Stimulated activated CD4-positive, alpha-beta T cell treated with anti-CD3 and anti-CD28 coated beads, Interleukin-12 subunit alpha, Interleukin-12 subunit beta, amount 100 ng/mL, for 24 hours (primary cell): Measurements from ENCODE around the gene CCL19.

ENCODE experiments used
- DNase-seq, 2 experiments: peaks; one replicate each; pipeline ENCODE4 v3.0.0-alpha.2; 2020; ENCODE audit warnings: low read depth in 2 of 2

The CCL19 gene

DNA sequence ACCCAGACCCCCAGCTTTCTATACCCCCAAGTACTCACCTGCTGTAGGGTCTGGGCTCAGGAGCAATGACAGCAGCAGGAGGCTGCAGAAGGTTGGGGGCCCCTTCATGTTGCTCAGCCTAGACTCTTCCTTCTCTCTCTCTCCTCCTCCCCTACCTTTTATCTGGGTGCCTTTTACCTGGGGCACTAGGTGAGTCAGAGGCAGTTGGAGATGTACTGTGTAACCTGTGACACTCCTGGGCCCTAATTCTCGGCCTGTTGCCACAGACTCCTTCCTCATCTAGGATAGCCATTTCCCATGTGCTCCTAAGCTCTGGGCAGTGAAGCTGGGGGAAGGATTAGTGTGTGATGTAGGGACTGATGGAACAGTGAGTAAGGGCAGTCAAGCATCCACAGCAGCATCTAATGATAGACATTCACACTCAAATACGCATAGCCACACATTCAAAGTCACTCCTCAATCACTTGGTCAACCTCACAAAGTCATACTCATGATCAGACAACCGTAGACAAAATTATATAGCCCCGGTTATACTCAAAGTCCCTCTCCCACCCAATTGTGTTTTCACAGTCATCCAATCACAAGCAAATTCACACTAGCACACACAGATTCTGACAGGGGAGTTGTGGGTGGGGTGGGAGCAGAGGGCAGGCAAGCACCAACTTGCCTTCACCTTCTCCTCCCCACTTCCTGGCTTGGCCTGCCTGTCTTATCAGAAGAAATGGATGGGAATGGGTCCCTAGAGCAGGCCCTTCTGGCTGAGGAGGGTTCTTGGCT, 28.4 kb downstream of the CCL19 start, which contains the start of gene CCL27:
CCL27 (minus strand) TSS at position 132 of the 777 bp plus-strand sequence; CDS start at position 108, 24 bp downstream.
- no peak for DNase-seq

DNA sequence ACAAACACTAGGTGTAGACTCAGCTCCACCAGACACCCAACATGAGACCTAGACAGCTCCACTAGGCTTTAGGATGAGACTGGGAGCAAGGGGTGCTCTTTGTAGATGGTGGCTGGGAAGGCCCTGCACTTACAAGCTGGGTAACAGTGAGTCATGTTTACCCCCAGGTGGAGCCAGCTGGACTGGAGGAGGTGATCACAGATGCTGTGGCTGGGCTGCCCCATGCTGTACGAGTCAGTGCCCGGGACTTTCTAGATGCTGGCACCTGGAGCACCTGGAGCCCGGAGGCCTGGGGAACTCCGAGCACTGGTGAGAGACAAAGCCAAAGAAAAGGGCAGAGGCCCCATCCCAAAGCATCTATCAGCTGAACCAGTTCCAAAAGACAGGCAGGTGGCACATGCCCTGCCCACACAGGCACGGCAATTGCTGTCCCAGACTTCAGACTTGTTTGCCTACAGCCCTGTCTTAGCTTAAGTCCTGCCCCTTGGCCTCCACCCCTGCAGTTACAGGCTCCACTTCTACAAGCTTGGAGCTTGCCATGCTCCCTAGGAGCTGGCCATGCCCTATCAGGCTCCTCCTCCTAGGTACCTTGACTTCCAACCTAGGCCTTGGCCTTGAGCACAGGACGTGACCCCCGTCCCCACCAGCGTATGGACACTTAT, 31.4 kb downstream of the CCL19 start:
- DNase-seq = no peak

DNA sequence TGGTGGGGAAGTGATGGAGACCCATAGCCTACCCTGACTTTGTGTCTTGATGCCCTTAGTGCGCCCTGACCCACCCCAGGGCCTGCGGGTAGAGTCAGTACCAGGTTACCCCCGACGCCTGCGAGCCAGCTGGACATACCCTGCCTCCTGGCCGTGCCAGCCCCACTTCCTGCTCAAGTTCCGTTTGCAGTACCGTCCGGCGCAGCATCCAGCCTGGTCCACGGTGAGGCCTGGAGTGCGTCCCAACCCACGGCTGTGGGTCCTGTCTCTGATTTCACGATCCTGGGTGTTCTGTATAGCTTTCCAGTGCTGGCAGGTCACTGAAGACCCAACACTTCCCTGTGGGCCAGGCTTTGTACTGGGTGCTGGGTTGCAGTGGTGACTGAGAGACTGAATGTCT, 32.6 kb downstream of the CCL19 start:
- no peak for DNase-seq

DNA sequence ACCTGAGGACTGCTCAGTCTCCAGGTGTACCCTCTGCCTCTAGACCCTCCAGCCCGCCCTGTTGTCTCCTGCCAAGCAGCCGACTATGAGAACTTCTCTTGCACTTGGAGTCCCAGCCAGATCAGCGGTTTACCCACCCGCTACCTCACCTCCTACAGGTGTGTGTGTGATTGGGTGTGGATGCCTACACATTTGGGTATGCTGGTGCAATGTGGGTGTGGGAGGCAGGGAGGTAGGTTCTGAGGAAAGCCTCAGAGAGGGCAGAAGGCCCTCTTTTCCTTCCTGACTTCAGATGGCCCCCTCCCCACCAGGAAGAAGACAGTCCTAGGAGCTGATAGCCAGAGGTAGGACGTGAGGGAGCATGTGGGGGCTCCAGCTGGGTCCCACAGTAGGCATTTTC, 34.1 kb downstream of the CCL19 start:
- no peak for DNase-seq

DNA sequence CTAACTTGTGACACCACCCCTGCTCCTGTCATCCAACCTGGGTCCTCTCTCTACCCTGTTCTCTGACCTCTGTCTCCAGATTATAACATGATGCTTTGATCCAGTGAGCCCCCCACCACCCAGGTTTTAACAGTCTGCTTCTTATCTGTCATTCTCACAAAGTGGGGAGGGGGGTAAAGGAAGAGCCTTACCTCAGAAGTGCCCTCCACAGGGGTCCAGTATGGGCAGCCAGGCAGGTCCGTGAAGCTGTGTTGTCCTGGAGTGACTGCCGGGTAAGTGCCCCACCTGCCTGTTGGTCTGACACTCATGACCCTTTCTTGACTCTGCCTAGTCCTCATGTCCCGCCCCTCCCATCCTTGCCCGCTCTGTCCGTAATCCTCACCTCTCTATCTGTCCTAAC, 35.7 kb downstream of the CCL19 start:
- DNase-seq = no peak

DNA sequence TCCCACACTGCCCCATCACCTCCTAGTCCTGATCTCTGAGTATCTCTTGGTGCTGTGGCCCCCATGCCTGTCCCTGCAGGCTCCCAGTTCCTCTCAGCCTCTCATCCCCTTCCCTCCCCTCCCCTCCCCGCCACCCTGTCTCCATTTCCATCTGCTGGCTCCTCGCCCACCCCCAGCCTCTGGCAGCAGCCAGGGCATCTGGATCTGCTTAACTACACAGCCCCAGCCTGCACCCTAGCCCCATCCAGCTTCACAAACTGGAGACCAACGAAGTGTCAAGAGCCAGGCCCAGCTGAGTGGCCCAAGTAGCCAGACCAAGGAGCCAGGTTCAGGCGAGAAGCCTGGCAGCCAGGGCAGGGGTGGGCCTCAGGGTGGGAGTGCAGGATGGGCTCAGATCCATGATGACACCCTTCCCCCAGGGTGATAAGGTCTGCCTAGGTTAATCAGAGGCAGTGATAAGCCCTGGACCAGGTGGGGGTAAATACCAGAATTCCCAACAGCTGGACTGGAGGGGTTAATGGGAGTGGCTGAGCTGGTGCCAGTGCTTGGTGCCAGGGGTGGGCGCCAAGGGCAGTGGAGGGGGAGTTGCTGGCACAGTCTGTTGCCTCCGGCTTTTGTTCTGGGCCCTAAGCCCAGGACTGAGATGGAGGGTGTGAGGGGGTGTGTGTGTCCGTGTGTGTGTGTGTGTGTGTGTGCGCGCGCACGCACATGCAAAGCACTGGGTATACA, 36.6 kb downstream of the CCL19 start:
- no peak for DNase-seq

DNA sequence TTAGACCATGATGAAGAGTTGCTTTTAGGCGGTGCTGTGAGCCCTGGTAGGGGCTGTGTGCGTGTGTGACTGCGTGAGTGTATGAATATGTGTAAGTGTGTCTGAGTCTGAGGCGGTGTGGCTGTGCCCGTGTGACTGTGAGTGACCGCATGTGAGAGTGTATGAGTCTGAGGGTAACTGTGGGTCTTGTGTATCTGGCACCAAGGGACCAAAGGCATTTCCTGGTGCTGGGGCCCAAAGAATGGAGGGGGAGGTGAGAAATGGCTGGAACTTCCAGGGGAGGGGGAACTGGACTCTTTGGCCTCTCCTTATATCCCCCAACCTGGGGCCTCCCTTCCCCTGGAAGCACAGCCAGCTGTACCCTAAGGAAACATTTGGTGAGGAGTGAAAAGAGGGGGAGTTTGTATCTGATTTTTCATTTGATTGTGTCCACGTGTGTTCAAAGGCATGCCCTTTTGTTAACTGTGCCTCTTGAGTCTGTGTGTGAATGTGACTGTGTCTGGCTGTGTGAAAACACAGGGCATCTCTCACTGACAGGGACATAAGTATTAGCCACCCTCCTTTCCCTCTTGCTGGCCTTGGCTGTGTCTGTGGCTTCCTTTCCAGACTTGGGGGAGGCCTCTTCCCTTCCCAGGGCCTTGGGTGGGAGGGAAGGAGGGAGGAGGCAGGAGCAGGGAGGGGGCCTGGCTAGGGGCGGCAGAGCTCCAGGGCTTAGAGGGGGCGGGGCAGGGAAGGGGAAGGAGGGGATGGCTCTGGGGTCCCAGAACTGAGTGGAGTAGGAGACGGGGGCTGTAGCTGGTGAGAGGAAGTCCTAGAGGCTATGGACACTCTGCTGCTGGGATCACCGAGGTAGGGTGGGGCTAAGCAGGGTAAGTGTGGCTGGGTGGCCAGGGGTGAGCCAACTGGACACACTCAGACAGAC, 37.7 kb downstream of the CCL19 start:
- DNase-seq = no peak

DNA sequence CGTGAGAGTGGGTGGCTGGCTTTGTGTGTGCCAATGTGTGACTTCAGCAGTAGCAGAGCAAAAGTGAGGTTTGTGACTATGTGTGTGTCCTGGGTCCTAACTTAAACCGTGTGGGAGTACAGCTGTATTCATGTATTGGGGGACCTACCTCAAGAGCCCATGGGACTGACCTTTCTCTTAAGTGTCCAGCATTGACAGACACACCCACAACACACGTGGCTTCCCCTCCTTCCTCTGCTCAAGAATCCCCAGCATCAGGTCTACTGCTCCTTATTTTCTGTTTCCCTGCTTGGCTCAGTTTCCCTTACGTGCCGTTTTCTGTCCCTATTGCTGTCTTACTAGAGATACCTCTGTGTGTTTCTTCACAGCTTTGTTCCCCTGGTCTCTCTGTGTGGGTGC, 38.5 kb downstream of the CCL19 start:
- DNase-seq = no peak

DNA sequence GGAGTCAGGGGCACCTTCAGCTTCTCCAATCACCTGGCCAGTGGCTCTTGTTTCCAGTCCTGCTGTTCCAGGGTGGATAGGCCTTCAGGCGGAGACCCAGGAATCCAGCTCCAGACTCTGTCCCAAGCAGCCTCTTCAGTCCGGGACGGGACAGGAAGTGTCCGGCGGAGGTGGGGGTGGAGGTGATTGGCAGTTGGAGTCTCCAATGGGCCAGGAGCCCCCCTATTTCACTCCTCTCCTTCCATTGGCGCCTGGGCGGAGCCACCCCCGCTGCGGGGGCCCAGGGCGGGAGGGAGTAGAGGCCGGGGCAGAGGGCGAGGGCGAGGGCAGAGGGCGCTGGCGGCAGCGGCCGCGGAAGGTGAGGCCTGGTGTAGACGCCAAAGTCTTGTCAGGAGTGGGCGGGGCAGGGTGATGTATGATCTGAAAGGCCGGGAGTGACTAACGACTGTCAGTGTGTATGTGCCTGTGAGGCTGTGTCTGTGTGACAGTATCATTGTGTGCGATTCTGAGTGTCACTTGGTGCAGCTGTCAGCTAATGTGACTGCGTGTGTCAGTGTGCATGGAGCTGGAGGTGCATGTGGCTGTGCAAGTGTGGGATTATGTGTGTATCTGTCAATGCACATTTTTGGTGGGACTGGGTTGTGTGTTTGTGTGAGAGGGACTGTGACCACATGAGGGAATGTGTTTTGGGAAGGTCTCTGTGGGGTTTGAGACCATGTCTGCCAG, 39.0 kb downstream of the CCL19 start, which contains the start of gene IL11RA:
IL11RA (plus strand) TSS at position 310 of the 726 bp plus-strand sequence. CDS start 3,033 bp downstream, outside the sequence.
- peak in 1 of 2 experiments; percentile 55 for DNase-seq

DNA sequence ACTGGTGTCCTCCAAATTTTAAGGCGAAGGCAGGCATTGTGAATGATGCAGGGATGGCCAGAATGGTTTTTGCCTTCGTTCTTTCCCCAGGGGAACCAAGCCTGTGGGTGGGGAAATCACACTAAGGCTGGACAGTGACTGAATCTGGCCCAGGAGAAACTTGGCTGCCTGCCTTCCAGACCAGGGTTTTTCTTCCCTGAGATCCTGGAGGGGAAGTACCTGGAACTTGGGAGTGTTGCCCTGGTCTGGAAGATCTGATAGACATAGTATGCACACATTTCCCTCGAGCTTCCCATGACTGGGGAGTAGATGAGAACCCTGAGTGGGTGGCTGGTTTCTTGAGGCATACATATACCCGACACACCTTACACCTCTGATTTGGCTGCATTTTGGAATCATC, 39.8 kb downstream of the CCL19 start:
- no peak for DNase-seq

DNA sequence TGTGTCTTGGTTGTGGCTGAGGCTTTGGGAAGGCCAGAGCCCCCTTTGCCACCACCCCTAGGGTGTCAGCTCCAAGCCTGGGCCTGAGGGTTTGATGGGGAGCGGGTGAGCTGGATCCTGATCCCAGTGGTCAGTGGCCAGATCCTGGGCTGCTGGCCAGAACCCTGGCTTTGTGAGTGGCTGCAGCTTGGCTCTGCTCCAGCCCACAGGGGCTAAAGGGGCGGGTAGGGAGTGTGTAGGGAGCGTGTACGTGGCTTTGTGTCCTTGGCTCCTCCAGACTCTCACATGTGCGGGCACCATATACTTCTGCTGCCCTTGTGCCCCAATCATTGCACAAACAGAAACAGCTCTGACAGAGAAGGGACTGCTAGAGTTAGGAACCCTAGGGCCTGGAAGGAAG, 40.3 kb downstream of the CCL19 start:
- no peak for DNase-seq

DNA sequence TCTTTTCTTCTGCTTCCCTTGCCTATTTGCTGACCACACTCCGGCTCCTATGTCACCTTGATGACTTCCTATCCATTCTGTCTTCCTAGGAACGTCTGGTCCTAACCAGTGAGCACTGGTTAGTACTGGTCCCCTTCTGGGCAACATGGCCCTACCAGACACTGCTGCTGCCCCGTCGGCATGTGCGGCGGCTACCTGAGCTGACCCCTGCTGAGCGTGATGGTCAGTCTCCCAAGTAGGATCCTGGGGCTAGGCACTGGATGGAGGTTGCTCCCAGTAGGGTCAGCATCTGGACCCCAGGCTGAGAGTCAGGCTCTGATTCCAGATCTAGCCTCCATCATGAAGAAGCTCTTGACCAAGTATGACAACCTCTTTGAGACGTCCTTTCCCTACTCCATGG, 42.4 kb downstream of the CCL19 start:
- DNase-seq = no peak

DNA sequence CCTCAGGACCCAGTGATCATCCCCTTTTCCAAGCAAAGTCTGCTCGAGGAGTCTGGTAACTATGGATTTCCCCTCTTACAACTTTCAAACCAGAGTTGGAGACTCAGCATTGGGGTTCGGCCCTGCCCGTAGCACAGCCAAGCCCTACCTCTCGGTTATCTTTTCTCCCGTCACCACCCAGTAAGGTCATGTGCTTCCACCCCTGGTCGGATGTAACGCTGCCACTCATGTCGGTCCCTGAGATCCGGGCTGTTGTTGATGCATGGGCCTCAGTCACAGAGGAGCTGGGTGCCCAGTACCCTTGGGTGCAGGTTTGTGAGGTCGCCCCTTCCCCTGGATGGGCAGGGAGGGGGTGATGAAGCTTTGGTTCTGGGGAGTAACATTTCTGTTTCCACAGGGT, 43.4 kb downstream of the CCL19 start:
- DNase-seq = no peak

DNA sequence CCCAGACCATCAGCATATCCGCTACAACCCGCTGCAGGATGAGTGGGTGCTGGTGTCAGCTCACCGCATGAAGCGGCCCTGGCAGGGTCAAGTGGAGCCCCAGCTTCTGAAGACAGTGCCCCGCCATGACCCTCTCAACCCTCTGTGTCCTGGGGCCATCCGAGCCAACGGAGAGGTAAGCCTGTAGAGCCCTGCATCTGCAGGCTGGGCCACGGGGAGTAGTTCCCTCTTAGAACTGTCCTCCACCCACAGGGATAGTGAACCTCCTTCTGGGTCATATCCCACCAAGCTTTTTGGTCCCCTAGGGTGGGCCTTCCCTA, 44.0 kb downstream of the CCL19 start:
- no peak for DNase-seq

DNA sequence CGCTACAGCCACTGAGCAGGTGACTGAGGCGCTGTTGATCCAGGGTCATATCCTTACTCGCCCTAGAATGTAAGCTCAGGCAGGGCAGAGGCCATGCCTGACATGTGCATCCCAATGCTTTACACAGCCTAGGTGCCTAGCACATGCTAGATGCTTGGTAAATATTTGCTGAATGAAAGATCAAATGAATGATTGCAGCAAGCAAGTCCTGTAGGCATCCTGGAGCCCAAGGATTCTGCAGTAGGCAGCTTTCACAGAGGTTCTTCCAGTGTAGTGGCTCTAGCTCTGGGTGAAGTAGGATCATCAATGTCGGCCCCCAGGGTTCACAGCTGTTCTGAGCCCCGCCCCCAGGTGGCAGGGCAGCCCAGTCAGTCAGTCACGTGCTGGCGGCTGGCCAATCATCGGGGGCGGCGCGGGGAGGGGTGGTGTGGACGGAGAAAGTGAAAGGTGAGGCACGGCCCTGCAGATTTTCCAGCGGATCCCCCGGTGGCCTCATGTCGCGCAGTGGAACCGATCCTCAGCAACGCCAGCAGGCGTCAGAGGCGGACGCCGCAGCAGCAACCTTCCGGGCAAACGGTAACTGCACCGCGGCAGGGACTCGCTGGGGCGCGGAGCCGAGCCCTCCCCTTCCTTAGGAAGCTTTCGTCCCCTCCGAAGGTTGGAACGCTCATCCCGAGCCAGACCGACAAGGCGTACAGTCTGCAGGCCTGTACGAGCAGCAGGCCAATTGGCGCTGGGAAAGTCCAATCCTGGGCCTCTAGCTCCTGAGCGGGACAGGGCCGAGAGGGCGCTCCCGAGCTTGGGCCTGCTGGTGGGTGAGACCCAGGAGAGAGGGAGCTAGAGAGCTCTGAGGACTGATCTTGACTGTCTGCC, 44.6 kb downstream of the CCL19 start, which contains the start of gene GALT:
GALT (plus strand) TSS at position 465 of the 873 bp plus-strand sequence; CDS start at position 495, 30 bp downstream.
- peak; percentile 92 to 98 for DNase-seq

DNA sequence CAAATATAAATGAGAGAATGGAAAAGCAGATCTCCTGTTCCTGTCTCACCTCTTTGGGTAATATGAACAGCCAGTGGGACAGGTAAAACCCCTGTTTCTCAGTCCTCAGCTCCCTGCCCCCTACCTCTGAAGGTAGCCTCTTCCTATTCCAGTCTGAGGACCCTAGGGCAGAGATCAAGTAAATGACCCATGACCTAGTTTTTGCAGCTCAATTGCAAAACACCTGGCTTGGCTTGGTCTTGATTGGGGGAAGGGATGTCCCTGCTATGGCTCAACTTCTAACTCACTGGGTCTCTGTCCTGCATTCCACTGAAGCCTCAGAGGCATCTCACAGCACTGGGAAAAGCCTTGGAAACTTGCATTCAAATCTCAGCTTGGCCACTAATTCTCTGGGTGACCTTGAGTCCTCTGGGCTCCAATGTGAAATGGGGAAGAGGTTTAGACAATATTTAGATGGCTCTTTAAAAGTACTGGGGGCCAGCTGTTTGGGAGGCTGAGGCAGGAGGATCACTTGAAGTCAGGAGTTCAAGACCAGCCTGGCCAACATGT, 46.2 kb downstream of the CCL19 start:
- DNase-seq = no peak

DNA sequence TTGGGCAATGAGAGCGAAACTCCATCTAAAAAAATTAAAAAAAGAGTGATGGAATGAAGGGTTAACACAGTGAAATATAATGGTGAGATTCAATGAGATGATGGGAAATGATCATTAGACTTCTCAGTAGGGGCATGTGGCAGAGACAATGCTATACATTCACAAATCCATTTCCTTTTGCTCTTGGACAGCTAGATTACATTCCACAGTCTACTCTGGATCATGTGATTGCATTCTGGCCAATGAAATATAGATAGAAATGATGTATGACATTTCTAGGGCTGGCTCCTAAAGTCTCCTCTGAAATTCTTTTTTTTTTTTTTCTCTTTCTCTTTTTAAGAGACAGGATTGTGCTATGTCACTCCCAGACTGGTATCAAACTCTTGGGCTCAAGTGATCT, 48.4 kb downstream of the CCL19 start:
- no peak for DNase-seq
